Mesendoderm (in vitro differentiated cells): ENCODE results near the gene KRT82.

ENCODE experiments used
- DNase-seq: peaks from one replicate; pipeline ENCODE4 v3.0.0; 2013
- H2AK5ac ChIP-seq: 2 replicates; pipeline ENCODE4 v1.6.1; 2013; ENCODE audit warnings: low read length, inconsistent platforms
- H2BK120ac ChIP-seq: 2 replicates; pipeline ENCODE4 v1.6.1; 2013; ENCODE audit warnings: low read depth, mild to moderate bottlenecking, low read length, moderate library complexity, mixed read lengths
- H2BK15ac ChIP-seq: replicated peaks from 2 replicates; pipeline ENCODE4 v1.6.1; 2013; ENCODE audit warnings: low read depth, mild to moderate bottlenecking, moderate library complexity
- H2BK5ac ChIP-seq: 2 replicates; pipeline ENCODE4 v1.6.1; 2013; ENCODE audit warnings: low read length, inconsistent platforms
- H3K18ac ChIP-seq: 2 replicates; pipeline ENCODE4 v1.6.1; 2013; ENCODE audit warnings: mild to moderate bottlenecking, low read length, mixed read lengths
- H3K23ac ChIP-seq: one replicate; pipeline ENCODE4 v1.6.1; 2013; ENCODE audit warnings: low read length
- H3K27ac ChIP-seq: 2 replicates; pipeline ENCODE4 v1.5.1; 2013; ENCODE audit warnings: low read depth, mild to moderate bottlenecking, inconsistent platforms, low read length, moderate library complexity
- H3K27me3 ChIP-seq: 2 replicates; pipeline ENCODE4 v1.6.1; 2013; ENCODE audit warnings: low read length, control low read depth, mild to moderate bottlenecking, inconsistent platforms; ENCODE audit not compliant: insufficient read depth, poor library complexity
- H3K36me3 ChIP-seq: 2 replicates; pipeline ENCODE4 v1.6.1; 2013; ENCODE audit warnings: low read length, inconsistent platforms; ENCODE audit not compliant: control insufficient read depth, insufficient read depth
- H3K4ac ChIP-seq: one replicate; pipeline ENCODE4 v1.6.1; 2013; ENCODE audit warnings: low read depth, mild to moderate bottlenecking, low read length, moderate library complexity
- H3K4me1 ChIP-seq: 2 replicates; pipeline ENCODE4 v1.6.1; 2013; ENCODE audit warnings: low read depth, low read length, inconsistent platforms; ENCODE audit not compliant: control insufficient read depth
- H3K4me2 ChIP-seq: 2 replicates; pipeline ENCODE4 v1.6.1; 2013; ENCODE audit warnings: low read length
- H3K4me3 ChIP-seq: 2 replicates; pipeline ENCODE4 v1.5.1; 2013; ENCODE audit warnings: mild to moderate bottlenecking, low read length
- H3K56ac ChIP-seq: one replicate; pipeline ENCODE4 v1.6.1; 2013; ENCODE audit warnings: low read length
- H3K79me1 ChIP-seq: 2 replicates; pipeline ENCODE4 v1.6.1; 2013; ENCODE audit warnings: low read length, inconsistent platforms
- H3K79me2 ChIP-seq: 2 replicates; pipeline ENCODE4 v1.6.1; 2013; ENCODE audit warnings: mild to moderate bottlenecking, low read length; ENCODE audit not compliant: control insufficient read depth, insufficient read depth
- H3K9ac ChIP-seq: 2 replicates; pipeline ENCODE4 v1.6.1; 2013; ENCODE audit warnings: low read length, inconsistent platforms
- H4K5ac ChIP-seq: one replicate; pipeline ENCODE4 v1.6.1; 2013; ENCODE audit warnings: low read length
- H4K8ac ChIP-seq: one replicate; pipeline ENCODE4 v1.6.1; 2013; ENCODE audit warnings: low read depth, mild to moderate bottlenecking, control low read depth, low read length, moderate library complexity
- WGBS: extraction: QIAGEN DNeasy Blood & Tissue Kit; methylation state at CpG from one replicate; pipeline ENCODE4 v1.1.7; 2013; ENCODE audit warnings: low lambda C conversion rate, missing lambda C conversion rate; ENCODE audit not compliant: insufficient coverage; ENCODE audit errors: extremely low coverage; 5-methylcytosine and 5-hydroxymethylcytosine counted together

The KRT82 gene

GRCh38 chr12:52351196-52352059, 54.7 kb downstream of the KRT82 start:
- H3K36me3 ChIP-seq, result no peaks in the 10 kb centered on the region
- no peaks in the 10 kb centered on the region for H3K4me1 ChIP-seq
- H3K4ac ChIP-seq, result no peak overlapping the region
- H3K4me3 ChIP-seq, result no peak overlapping the region
- H2BK5ac ChIP-seq, result no peak overlapping the region
- no peaks in the 10 kb centered on the region for H3K79me1 ChIP-seq
- H3K79me2 ChIP-seq, result no peaks in the 10 kb centered on the region
- DNase-seq, result no peak
- H4K8ac ChIP-seq, result no peak overlapping the region
- H2BK120ac ChIP-seq, result no peak overlapping the region
- H3K9ac ChIP-seq, result no peak overlapping the region
- no peak overlapping the region for H2AK5ac ChIP-seq
- no peak overlapping the region for H3K27ac ChIP-seq
- no peak overlapping the region for H2BK15ac ChIP-seq
- H3K18ac ChIP-seq, result no peak overlapping the region
- H3K56ac ChIP-seq, result no peak overlapping the region
- no peak overlapping the region for H3K4me2 ChIP-seq
- H3K27me3 ChIP-seq, result no peaks in the 10 kb centered on the region
- H4K5ac ChIP-seq, result no peak overlapping the region
- H3K23ac ChIP-seq, result no peak overlapping the region
- WGBS, result no CpG with 5 or more reads among the region's 9 CpGs

GRCh38 chr12:52350786-52351185, 55.3 kb downstream of the KRT82 start:
- Histone ChIP-seq H3K79me1 (no peaks in the 10 kb centered on the region), H3K27me3 (no peaks in the 10 kb centered on the region), H2AK5ac (no peak overlapping the region), H3K4me2 (no peak overlapping the region), H3K36me3 (no peaks in the 10 kb centered on the region), H2BK15ac (no peak overlapping the region), H2BK120ac (no peak overlapping the region), H3K23ac (no peak overlapping the region), H4K5ac (no peak overlapping the region), H3K4ac (no peak overlapping the region), H3K4me1 (no peaks in the 10 kb centered on the region), H3K27ac (no peak overlapping the region), H2BK5ac (no peak overlapping the region), H4K8ac (no peak overlapping the region), H3K79me2 (no peaks in the 10 kb centered on the region), H3K56ac (no peak overlapping the region), H3K4me3 (no peak overlapping the region), H3K18ac (no peak overlapping the region), H3K9ac (no peak overlapping the region)
- WGBS, result no CpG with 5 or more reads among the region's 5 CpGs
- DNase-seq, result no peak

GRCh38 chr12:52350021-52350620, 56.0 kb downstream of the KRT82 start:
- H3K79me2 ChIP-seq, result no peaks in the 10 kb centered on the region
- H3K36me3 ChIP-seq, result no peaks in the 10 kb centered on the region
- no peak overlapping the region for H4K8ac ChIP-seq
- H2BK15ac ChIP-seq, result no peak overlapping the region
- no peaks in the 10 kb centered on the region for H3K4me1 ChIP-seq
- no peak overlapping the region for H3K4me3 ChIP-seq
- no peak overlapping the region for H3K4ac ChIP-seq
- H3K18ac ChIP-seq, result no peak overlapping the region
- no peak overlapping the region for H3K4me2 ChIP-seq
- no peak overlapping the region for H3K27ac ChIP-seq
- no peak overlapping the region for H3K56ac ChIP-seq
- no peak overlapping the region for H3K9ac ChIP-seq
- no peak overlapping the region for H2AK5ac ChIP-seq
- no peak for DNase-seq
- H3K79me1 ChIP-seq, result no peaks in the 10 kb centered on the region
- no peak overlapping the region for H2BK120ac ChIP-seq
- H2BK5ac ChIP-seq, result no peak overlapping the region
- H3K23ac ChIP-seq, result no peak overlapping the region
- WGBS, result no CpG with 5 or more reads among the region's 8 CpGs
- no peaks in the 10 kb centered on the region for H3K27me3 ChIP-seq
- no peak overlapping the region for H4K5ac ChIP-seq

- H3K36me3 ChIP-seq, result no peaks in the 10 kb centered on the region
- no peak overlapping the region for H3K4me2 ChIP-seq
- H3K56ac ChIP-seq, result no peak overlapping the region
- H3K23ac ChIP-seq, result no peak overlapping the region
- H3K79me1 ChIP-seq, result no peaks in the 10 kb centered on the region
- no peaks in the 10 kb centered on the region for H3K27me3 ChIP-seq
- no peak overlapping the region for H3K4me3 ChIP-seq
- H2BK5ac ChIP-seq, result no peak overlapping the region
- no peak for DNase-seq
- no peaks in the 10 kb centered on the region for H3K4me1 ChIP-seq
- H2BK120ac ChIP-seq, result no peak overlapping the region
- no peak overlapping the region for H3K9ac ChIP-seq
- H3K4ac ChIP-seq, result no peak overlapping the region
- no peak overlapping the region for H2AK5ac ChIP-seq
- no peak overlapping the region for H2BK15ac ChIP-seq
- H3K27ac ChIP-seq, result no peak overlapping the region
- 100% methylated on average over 2 of the region's 6 CpGs for WGBS
- no peak overlapping the region for H4K8ac ChIP-seq
- H4K5ac ChIP-seq, result no peak overlapping the region
- no peaks in the 10 kb centered on the region for H3K79me2 ChIP-seq
- H3K18ac ChIP-seq, result no peak overlapping the region
These were observed 56.9 kb downstream of the KRT82 start for GRCh38 chr12:52349196-52349595.

- Histone ChIP-seq H3K18ac (no peak overlapping the region), H3K79me1 (no peaks in the 10 kb centered on the region), H4K8ac (no peak overlapping the region), H2BK15ac (no peak overlapping the region), H4K5ac (no peak overlapping the region), H3K4me2 (no peak overlapping the region), H3K4ac (no peak overlapping the region), H3K27me3 (no peaks in the 10 kb centered on the region), H3K79me2 (no peaks in the 10 kb centered on the region), H2BK5ac (no peak overlapping the region), H3K56ac (no peak overlapping the region), H3K27ac (no peak overlapping the region), H3K4me1 (no peaks in the 10 kb centered on the region), H3K36me3 (no peaks in the 10 kb centered on the region), H3K4me3 (no peak overlapping the region), H2BK120ac (no peak overlapping the region), H2AK5ac (no peak overlapping the region), H3K9ac (no peak overlapping the region), H3K23ac (no peak overlapping the region)
- no CpG with 5 or more reads among the region's 16 CpGs for WGBS
- DNase-seq, result no peak
These were observed 58.3 kb downstream of the KRT82 start for GRCh38 chr12:52347551-52348510.
